WI38 (cell line): ENCODE data around the gene LGR5.

Source experiments
- H3K4me3 ChIP-seq: 2 replicates; pipeline ENCODE4 v1.5.1; 2011; ENCODE audit warnings: low read depth, mild to moderate bottlenecking, control low read depth, low read length
- TF ChIP-seq, protein P1 (sequence below): IDR thresholded peaks from 2 replicates; pipeline ENCODE4 v1.5.1; 2012; ENCODE audit warnings: low read depth, mild to moderate bottlenecking, control low read depth, low read length

LGR5 gene

DNA sequence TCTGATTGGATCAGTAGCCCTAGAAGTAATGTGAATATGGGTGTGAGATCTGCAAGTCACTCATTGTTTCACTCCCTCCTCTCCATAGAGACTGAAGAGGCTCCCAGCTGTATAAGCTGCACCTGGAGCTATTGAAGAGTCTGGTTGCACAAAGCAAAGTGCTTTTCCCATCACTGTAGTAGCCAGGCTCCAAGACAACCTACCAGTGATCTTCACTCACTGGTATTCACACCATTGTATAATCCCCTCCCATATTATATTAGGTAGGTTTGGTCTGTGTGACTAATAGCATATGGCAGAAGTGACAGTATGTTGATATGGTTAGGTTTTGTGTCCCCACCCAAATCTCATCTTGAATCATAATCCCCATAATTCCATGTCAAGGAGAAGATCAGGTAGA is 159.6 kb downstream of the LGR5 start:
- TF ChIP-seq, protein P1, sequence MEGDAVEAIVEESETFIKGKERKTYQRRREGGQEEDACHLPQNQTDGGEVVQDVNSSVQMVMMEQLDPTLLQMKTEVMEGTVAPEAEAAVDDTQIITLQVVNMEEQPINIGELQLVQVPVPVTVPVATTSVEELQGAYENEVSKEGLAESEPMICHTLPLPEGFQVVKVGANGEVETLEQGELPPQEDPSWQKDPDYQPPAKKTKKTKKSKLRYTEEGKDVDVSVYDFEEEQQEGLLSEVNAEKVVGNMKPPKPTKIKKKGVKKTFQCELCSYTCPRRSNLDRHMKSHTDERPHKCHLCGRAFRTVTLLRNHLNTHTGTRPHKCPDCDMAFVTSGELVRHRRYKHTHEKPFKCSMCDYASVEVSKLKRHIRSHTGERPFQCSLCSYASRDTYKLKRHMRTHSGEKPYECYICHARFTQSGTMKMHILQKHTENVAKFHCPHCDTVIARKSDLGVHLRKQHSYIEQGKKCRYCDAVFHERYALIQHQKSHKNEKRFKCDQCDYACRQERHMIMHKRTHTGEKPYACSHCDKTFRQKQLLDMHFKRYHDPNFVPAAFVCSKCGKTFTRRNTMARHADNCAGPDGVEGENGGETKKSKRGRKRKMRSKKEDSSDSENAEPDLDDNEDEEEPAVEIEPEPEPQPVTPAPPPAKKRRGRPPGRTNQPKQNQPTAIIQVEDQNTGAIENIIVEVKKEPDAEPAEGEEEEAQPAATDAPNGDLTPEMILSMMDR: no peak
- H3K4me3 ChIP-seq: no peak overlapping the region

DNA sequence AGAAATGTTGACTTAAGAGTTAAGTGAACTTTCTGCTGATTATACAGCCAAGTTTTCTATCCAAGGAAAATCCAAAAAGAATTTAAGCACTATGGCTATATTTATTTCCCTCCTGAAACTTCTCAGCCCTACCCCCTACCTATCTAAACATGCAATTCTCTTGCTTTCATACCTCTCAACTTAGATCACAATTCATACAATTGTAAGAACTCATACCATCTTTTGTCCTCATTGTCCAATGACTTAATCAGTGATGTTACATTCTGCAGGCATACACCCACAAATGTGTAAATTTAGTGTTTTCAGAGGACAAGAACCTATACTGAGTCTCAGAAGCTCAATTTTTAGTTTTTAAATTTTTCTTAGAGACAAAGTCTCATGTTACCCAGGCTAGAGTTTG is 161.9 kb downstream of the LGR5 start:
- TF ChIP-seq, protein P1: no peak
- H3K4me3 ChIP-seq: no peak overlapping the region

DNA sequence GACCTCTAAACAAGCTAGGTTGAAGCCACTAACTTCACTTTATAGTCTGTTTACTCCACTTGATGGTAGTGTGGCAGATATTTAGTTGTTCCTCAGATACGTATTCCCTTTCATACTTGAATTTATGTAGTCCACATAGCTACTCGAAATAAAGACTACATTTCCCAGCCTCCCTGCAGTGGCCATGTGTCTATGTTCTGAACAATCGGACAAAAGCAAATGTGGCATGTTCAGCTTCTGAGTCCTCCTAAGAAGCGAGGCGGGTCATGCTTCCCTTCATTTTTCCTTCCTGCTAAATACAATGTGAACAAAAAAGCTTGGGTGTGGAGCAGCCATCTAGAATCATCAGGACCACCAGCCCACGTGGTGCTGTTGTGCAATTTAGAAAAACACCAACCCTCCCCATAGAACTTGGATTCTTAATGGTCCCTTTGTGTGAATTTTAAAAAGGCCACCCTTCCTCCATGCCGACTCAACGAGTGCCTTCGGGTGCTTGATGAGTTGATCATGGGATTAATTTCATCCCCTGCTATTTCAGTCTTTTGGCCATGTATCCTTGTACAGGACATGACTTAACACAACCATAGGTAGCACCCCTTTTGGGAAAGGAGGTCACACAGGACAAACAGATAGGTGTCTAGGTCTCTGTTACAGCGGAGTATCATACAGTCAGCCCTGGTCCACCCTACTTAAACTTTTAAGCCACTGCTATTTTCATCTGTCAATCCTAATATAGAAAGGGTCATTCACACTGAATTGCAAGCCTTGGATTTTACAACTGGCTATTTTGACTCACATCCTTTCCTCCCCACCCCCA is 163.4 kb downstream of the LGR5 start:
- TF ChIP-seq, protein P1: no peak

DNA sequence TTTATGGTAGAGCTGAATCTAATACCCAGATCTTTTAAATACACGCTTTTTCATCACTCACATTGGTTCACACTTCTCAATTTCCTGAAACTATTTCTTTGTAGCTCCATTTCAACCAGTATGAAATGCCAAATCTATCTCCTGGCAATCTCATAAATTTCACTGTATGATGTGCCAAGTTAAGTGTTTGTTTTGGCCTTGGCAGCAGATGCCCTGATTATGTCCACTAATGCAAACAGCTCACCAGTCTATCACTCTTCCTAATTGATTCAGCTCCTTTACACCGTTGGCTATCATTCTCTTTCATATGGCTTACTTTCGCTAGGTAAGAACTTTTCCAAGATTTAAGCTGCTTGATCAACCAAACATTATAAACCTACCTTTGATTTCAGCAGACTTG is 165.4 kb downstream of the LGR5 start:
- TF ChIP-seq, protein P1: no peak
- H3K4me3 ChIP-seq: no peak overlapping the region

More for the DNA sequence above, 163.4 kb downstream of the LGR5 start:
- no peak overlapping the region for H3K4me3 ChIP-seq

DNA sequence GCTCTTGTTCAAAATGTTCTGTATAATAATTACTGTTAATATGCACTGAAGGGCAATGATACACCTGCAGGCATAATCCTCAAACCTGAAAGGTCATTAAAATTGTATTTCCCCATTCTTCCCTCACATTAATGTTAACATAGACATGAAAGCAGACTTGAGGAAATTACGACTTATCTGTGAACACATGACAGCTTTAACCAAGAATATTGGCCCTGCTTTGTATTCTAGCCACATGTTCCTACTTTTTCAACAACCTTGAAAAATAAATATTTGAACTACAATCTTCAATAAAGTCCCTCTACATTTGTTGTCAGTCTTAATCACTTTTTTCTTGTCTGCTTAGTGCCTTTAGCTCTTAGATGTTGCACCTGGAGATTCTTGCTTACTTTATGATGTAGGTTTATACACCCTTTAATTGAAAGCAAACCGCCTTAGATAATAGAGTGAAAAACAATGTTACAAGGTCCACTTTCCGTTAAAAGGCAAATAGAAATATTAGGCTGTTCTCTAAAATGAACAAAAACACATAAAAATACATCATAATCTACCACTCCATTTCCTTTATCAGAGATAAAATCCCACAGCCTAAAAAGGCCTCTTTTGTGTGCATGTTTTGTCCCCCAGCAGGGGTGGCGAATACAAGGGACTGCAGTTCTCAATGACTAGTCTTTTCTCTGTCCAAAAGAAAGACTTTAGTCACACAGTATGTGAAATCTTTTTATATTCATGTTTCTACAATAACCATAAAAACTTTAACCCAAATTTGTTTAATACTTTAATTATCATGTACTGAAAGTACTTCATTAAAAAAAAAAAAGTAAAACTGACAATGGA is 168.1 kb downstream of the LGR5 start:
- no peak overlapping the region for H3K4me3 ChIP-seq
- TF ChIP-seq, protein P1: no peak

DNA sequence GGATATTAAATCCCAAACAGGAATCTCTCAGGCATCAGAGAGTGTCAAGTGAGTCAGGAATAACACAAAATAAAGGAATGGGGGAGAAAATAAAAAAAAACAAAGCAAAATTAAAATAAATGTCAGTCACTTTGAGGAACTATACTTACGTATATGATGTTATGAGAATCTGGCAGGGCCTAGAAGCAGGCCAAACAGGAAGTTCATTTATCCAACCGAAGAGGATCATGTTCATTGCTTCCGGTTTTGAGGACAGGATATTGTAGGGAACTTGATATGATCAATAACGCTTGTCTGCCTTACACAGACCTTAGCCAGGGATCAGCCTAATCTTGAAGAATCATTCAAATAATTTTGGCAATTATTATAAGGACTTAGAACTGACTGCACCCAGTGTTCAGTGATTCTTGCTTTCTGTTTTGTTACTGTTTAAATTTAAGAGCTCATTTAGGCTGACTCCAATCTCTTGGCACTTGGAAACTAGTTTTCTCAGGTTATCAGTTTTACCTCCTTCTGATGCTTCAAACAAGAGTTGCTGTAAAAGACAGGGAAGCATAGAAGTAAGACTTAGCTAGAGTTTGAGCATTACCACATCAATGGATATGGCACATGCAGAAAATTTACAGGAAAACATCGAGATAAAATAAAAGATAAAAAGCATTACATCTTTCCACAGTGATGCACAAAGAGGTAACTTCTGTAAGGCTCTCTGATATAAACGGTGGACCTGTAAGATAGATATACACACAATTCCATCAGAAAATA is 170.6 kb downstream of the LGR5 start:
- H3K4me3 ChIP-seq: no peak overlapping the region
- TF ChIP-seq, protein P1: no peak
